ENCODE results near the gene AFF3. TPM values are rescaled to one million over a fixed set of nuclear protein-coding genes. Genes with fewer than 3 reads are reported as not detected.

AFF3 gene
- total and polyA plus RNA-seq, 2 of the 13 experiments (the other 11 are each of a cell fraction or from before 2014, with no cell fraction given): not detected

- H3K9ac ChIP-seq (ENCODE audit: insufficient read depth, low read depth, low read length): no peak overlapping the region
- no peak for DNase-seq (ENCODE audit: low spot score)
- POLR2A ChIA-PET: no interaction called here
- H4K20me1 ChIP-seq (ENCODE audit: insufficient read depth, low read length): no peaks in the 10 kb centered on the region
- H3K27ac ChIP-seq (ENCODE audit: extremely low read length, insufficient read depth, low read length): no peak overlapping the region
- no peaks in the 10 kb centered on the region for H3K36me3 ChIP-seq (replicated peaks in 1 of 2; ENCODE audit: control insufficient read depth in 1 of 2, insufficient read depth in 2 of 2, low read length in 2 of 2)
- H3K4me3 ChIP-seq (replicated peaks in 1 of 3; ENCODE audit: insufficient read depth in 1 of 3, low read depth in 2 of 3, low read length in 3 of 3): no peak overlapping the region
- no peaks in the 10 kb centered on the region for H3K4me1 ChIP-seq (ENCODE audit: insufficient read depth, low read length)
- no peaks in the 10 kb centered on the region for H3K9me3 ChIP-seq (ENCODE audit: low read length)
- no peak for ATAC-seq
- in situ Hi-C loops (cut with HindIII; ENCODE audit: extremely low pct_ligation_motif_present, low pct_unique_long_range_greater_than_20kb): no loop called here
- H2AFZ ChIP-seq (ENCODE audit: low read length): no peak overlapping the region
- no peak overlapping the region for H3K4me2 ChIP-seq (ENCODE audit: low read depth, low read length)
- CTCF ChIA-PET (ENCODE audit: low intra/inter-chr PET ratio, low total read pairs): no interaction called here
- no peak for TF ChIP-seq ZFP36 (IDR thresholded peaks at IDR 0.05; ENCODE audit: borderline replicate concordance, low read depth, low read length, partially characterized antibody)
- TF ChIP-seq FOXA3 (CRISPR knock-in tag; IDR thresholded peaks at IDR 0.05): no peak
- TF ChIP-seq ZNF713 (CRISPR knock-in tag; IDR thresholded peaks at IDR 0.05): no peak
- TF ChIP-seq NFKB2 (CRISPR knock-in tag; IDR thresholded peaks at IDR 0.05; ENCODE audit: borderline replicate concordance): no peak
- TF ChIP-seq MNT (IDR thresholded peaks at IDR 0.05): no peak
- TF ChIP-seq ZNF639 (CRISPR knock-in tag; conservative IDR thresholded peaks at IDR 0.05): no peak
- TF ChIP-seq ZFAT (CRISPR knock-in tag; conservative IDR thresholded peaks at IDR 0.05): no peak
- TF ChIP-seq ZNF724P (CRISPR knock-in tag; IDR thresholded peaks at IDR 0.05; ENCODE audit: borderline replicate concordance): no peak
- no peak for TF ChIP-seq ZNF10 (CRISPR knock-in tag; IDR thresholded peaks at IDR 0.05; ENCODE audit: borderline replicate concordance, low read depth)
- no peak for TF ChIP-seq BORCS8-MEF2B (CRISPR knock-in tag; IDR thresholded peaks at IDR 0.05)
- TF ChIP-seq TBP (CRISPR knock-in tag; IDR thresholded peaks at IDR 0.05): no peak
- 46% methylated on average over 4 of the region's 4 CpGs for WGBS (ENCODE audit: low lambda C conversion rate)
- BruUV-seq (replicated peaks): no TSS peak
- H3K79me2 ChIP-seq (ENCODE audit: insufficient read depth, low read length): no peaks in the 10 kb centered on the region
- H3K27me3 ChIP-seq (ENCODE audit: control insufficient read depth in 1 of 2, insufficient read depth in 2 of 2, low read length in 2 of 2): no peaks in the 10 kb centered on the region
- intact Hi-C loops (cut with micrococcal nuclease; ENCODE audit: unreplicated experiment): no loop called here
- FAIRE-seq: no peak
Measured at GRCh38 chr2:99607454-99607853, 534.9 kb downstream of the AFF3 start.

Measured in HepG2 (cell line).